Upper lobe of left lung (tissue), 6 donors: Measurements from ENCODE around the gene SLC25A22. TPM values are rescaled to one million over a fixed set of nuclear protein-coding genes. Genes with fewer than 3 reads are reported as not detected.

Experiments used
- ATAC-seq, 2 donors: fragments of 200-7000 bp; cut with Tn5 transposase; one replicate each; pipeline ENCODE4 v1.9.1; 2022; ENCODE audit warnings: mild to moderate bottlenecking in 2 of 2, moderate library complexity in 2 of 2; ENCODE audit not compliant: low FRiP score in 2 of 2
- DNase-seq, 2 donors: peaks; one replicate each; pipeline ENCODE4 v3.0.0-alpha.2; 2019 to 2020
- H3K27ac ChIP-seq, 4 donors: fragments of 200-600 bp; sonication (generic); one replicate each; pipeline ENCODE4 v1.5.1; 2016 to 2019
- H3K27me3 ChIP-seq, 4 donors: fragments of 200-600 bp; sonication (generic); one replicate each; pipeline ENCODE4 v1.5.1; 2017 to 2019
- H3K36me3 ChIP-seq, 4 donors: fragments of 200-600 bp; sonication (generic); one replicate each; pipeline ENCODE4 v1.5.1; 2016 to 2019
- H3K4me1 ChIP-seq, 4 donors: fragments of 200-600 bp; sonication (generic); one replicate each; pipeline ENCODE4 v1.5.1; 2018 to 2019
- H3K4me3 ChIP-seq, 4 donors: fragments of 200-600 bp; sonication (generic); one replicate each; pipeline ENCODE4 v1.5.1; 2017 to 2019; ENCODE audit warnings: mild to moderate bottlenecking in 2 of 4, moderate library complexity in 1 of 4
- H3K9me3 ChIP-seq, 4 donors: fragments of 200-600 bp; sonication (generic); one replicate each; pipeline ENCODE4 v1.5.1; 2018 to 2019
- CTCF ChIP-seq, 6 experiments: fragments of 450-650 bp in 4 of 6; fragments of 200-600 bp in 2 of 6; sonication (generic) in 2 of 6; IDR thresholded peaks; one replicate each; pipeline ENCODE4 v1.5.1; 2016 to 2019; ENCODE audit warnings: antibody characterized with exemption in 6 of 6
- EP300 ChIP-seq, 4 donors: sonication (generic); formaldehyde crosslinking; IDR thresholded peaks; one replicate each; pipeline ENCODE4 v1.5.1; 2017; ENCODE audit warnings: antibody characterized with exemption in 4 of 4, control low read depth in 2 of 4
- POLR2A ChIP-seq, 4 donors: fragments of 450-650 bp; IDR thresholded peaks; one replicate each; pipeline ENCODE4 v1.5.1; 2016 to 2017; ENCODE audit warnings: antibody characterized with exemption in 4 of 4, mild to moderate bottlenecking in 2 of 4
- POLR2AphosphoS5 ChIP-seq, 2 donors: sonication (generic); formaldehyde crosslinking; IDR thresholded peaks; one replicate each; pipeline ENCODE4 v1.5.1; 2017; ENCODE audit warnings: antibody characterized with exemption in 2 of 2
- WGBS, 2 donors: methylation state at CpG; one replicate each; pipeline ENCODE4 v1.1.5; 2017 to 2018; 5-methylcytosine and 5-hydroxymethylcytosine counted together
- total RNA-seq, 6 donors: library from RNA; depleted of rRNA in 4 of 6; stranded (reverse); fragments of >200 nt in 4 of 6; gene quantifications; one replicate each; pipeline versions ENCODE4 v1.1.0 to v1.2.1, GENCODE V29; 2016 to 2021
- donor health status: DM: no; HTN: no; CAD: no; lungs with moderate emphysema.
- donor health status: DM: no; HTN: yes; CAD: no; lungs with severe emphysema.

Gene SLC25A22
- total RNA-seq, 6 donors from 2014 or later: 13.6 to 29.3 (median 22.3) TPM

GRCh38 chr11:763073-763463 lies 35.0 kb downstream of the SLC25A22 start:
- Histone ChIP-seq H3K27me3 (no peaks in the 10 kb centered on the region), H3K9me3 (no peaks in the 10 kb centered on the region), H3K4me1 (peaks cover 0 to 7% (median 6%) of the 10 kb centered on the region in 4 donors), H3K27ac (peak overlapping the region in 3 of 4 donors; percentile 32 to 35 (median 35)), H3K36me3 (peaks cover 36 to 84% (median 71%) of the 10 kb centered on the region in 4 donors), H3K4me3 (no peak overlapping the region)
- DNase-seq: peak; percentile 56 to 73
- WGBS, 2 donors: 69 to 81% methylated on average over 5 to 23 of the region's 24 CpGs
- TF ChIP-seq CTCF (IDR thresholded peaks at IDR 0.05): no peak
- TF ChIP-seq EP300 (IDR thresholded peaks at IDR 0.05): no peak
- TF ChIP-seq POLR2AphosphoS5 (IDR thresholded peaks at IDR 0.05): no peak
- no peak for TF ChIP-seq POLR2A (IDR thresholded peaks at IDR 0.05)
- ATAC-seq: peak in 1 of 2 donors; percentile 68

- 44 to 50% methylated on average over 1 to 10 of the region's 10 CpGs for WGBS, 2 donors
These were observed 35.5 kb downstream of the SLC25A22 start for GRCh38 chr11:762421-763072.

GRCh38 chr11:761526-762108 lies 36.5 kb downstream of the SLC25A22 start:
- Histone ChIP-seq H3K36me3 (peaks cover 36 to 95% (median 82%) of the 10 kb centered on the region in 4 donors), H3K9me3 (no peaks in the 10 kb centered on the region), H3K27me3 (no peaks in the 10 kb centered on the region), H3K27ac (no peak overlapping the region), H3K4me1 (peaks cover 0 to 7% (median 6%) of the 10 kb centered on the region in 4 donors), H3K4me3 (no peak overlapping the region)
- 92 to 93% methylated on average over 8 of the region's 8 CpGs for WGBS, 2 donors
- ATAC-seq: no peak
- DNase-seq: no peak
- TF ChIP-seq POLR2A (IDR thresholded peaks at IDR 0.05) (no peak), CTCF (IDR thresholded peaks at IDR 0.05) (no peak), EP300 (IDR thresholded peaks at IDR 0.05) (no peak), POLR2AphosphoS5 (IDR thresholded peaks at IDR 0.05) (no peak)

More at GRCh38 chr11:762421-763072, 35.5 kb downstream of the SLC25A22 start:
- peak; percentile 46 to 82 for ATAC-seq
- no peaks in the 10 kb centered on the region for H3K9me3 ChIP-seq
- peak overlapping the region in 3 of 4 donors; percentile 32 to 35 (median 35) for H3K27ac ChIP-seq
- peak in 1 of 2 donors; percentile 76 for DNase-seq
- H3K4me3 ChIP-seq: no peak overlapping the region
- TF ChIP-seq POLR2AphosphoS5 (IDR thresholded peaks at IDR 0.05) (no peak), CTCF (IDR thresholded peaks at IDR 0.05) (peak in 3 of 6 experiments; percentile 21 to 37 (median 26))
- H3K36me3 ChIP-seq: peaks cover 36 to 89% (median 74%) of the 10 kb centered on the region in 4 donors
- no peaks in the 10 kb centered on the region for H3K27me3 ChIP-seq
- H3K4me1 ChIP-seq: peaks cover 0 to 7% (median 6%) of the 10 kb centered on the region in 4 donors

GRCh38 chr11:760236-760635 lies 37.8 kb downstream of the SLC25A22 start:
- DNase-seq: no peak

More at GRCh38 chr11:760236-760635, 37.8 kb downstream of the SLC25A22 start:
- Histone ChIP-seq H3K27ac (no peak overlapping the region), H3K4me3 (no peak overlapping the region), H3K9me3 (no peaks in the 10 kb centered on the region), H3K4me1 (peaks cover 0 to 10% (median 7%) of the 10 kb centered on the region in 4 donors), H3K27me3 (no peaks in the 10 kb centered on the region), H3K36me3 (peaks cover 36 to 95% (median 84%) of the 10 kb centered on the region in 4 donors)
- ATAC-seq: no peak
- TF ChIP-seq EP300 (IDR thresholded peaks at IDR 0.05) (no peak), POLR2A (IDR thresholded peaks at IDR 0.05) (no peak), CTCF (IDR thresholded peaks at IDR 0.05) (no peak), POLR2AphosphoS5 (IDR thresholded peaks at IDR 0.05) (no peak)
